Measurements from ENCODE around the gene HMG20B.
"Not testable (repeated sequence)": the region's sequence is repeated elsewhere in the genome, so short reads cannot be mapped to it uniquely, and the experiment has no call there.

The HMG20B gene

DNA sequence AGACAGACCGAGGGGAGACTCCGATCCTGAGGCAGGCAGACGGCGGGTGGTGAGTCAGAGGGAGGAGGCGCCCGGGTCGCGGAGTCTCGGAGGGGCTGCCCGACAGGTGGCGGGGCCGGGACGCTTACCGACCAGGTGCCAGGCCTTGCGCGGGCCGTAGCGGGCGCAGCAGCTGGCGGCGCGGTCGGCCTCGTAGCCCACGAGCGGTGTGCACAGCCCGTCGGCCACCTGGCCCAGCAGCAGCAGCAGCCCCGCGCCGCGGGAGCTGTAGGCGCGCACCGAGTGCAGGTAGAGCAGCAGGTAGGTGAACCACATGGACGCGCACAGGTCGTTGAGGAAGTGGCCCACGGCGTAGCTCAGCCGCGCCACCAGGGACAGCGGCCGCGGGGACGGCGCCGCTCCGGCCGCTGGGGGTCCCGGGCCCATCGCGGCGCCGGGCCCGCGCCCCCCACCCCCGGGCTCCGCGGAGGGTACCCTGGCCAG lies 15.7 kb upstream of the HMG20B start:
- DNase-seq (ENCODE audit: low spot score): peak; percentile 62

- peak; percentile 96 for DNase-seq (ENCODE audit: low spot score)
Observed at GRCh38 chr19:3557461-3558248, 15.1 kb upstream of the HMG20B start, which contains the start of gene MFSD12. TSS of gene MFSD12 (minus strand) at chr19:3557586. CDS start at chr19:3557403, 183 bp downstream.

DNA sequence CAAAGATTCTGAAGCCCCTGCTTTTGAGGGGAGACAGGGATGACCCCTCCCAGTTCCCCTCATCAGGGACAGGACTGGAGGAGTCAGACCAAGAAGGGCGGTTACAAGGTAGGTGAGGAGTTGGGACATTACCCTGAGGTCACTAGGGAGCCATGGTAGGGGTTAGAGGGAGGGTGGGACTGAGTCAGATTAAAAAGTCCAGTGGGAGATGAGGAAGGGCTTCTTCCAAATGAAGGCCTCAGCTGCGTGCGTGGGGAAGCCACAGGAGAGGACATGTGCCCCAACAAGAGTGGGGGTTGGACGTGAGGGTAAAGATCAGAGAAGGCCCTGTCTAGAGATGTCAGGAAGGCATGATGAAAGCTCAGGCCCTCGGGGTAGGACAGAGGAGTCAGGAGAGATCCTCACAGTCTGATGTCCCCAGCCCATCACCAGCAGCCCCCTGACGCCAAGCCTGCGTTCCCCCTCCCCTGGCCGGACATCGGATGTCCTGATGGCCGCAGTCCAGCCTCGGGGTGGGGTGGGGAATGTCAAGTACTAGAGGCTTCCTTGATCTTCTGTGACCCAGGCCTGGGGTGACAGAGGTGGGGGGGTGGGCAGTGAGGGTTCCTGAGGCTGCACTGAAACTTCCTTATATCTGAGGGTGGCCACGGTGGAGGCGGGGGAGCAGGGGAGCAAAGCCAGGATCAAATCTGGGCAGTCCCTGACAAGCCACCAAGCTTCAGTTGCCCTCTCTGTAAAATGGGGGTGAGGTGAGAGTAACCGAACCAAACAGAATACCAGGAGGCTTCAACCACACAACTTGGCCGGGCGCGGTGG lies 8.8 kb upstream of the HMG20B start:
- DNase-seq (ENCODE audit: low spot score): no peak

GRCh38 chr19:3565139-3565538 lies 7.6 kb upstream of the HMG20B start:
- DNase-seq (ENCODE audit: low spot score): no peak

GRCh38 chr19:3570042-3570441 lies 2.7 kb upstream of the HMG20B start:
- not testable (repeated sequence) for DNase-seq (ENCODE audit: low spot score)

DNA sequence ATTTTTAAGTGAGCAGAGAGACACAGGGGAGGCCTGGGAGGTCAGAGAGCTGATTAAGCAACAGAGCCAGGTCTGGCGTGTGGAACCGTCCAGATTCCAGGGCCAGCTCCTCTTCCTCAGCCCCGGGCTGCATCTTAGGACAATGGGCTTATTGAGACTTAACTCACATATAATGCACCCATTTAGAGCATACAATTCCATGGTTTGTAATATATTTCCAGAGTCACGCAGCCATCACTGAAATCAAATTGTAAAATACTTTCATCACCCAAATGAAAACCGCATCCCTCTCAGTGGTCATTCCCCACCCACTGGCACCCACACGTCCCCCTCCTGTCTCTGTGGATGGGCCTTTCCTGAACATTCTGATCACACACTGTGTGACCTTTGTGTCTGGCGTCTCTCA lies 2.1 kb upstream of the HMG20B start:
- DNase-seq (ENCODE audit: low spot score): no peak

- DNase-seq (ENCODE audit: low spot score): peak; percentile 100
Observed at GRCh38 chr19:3572132-3572854, 451 bp upstream of the HMG20B start.

DNA sequence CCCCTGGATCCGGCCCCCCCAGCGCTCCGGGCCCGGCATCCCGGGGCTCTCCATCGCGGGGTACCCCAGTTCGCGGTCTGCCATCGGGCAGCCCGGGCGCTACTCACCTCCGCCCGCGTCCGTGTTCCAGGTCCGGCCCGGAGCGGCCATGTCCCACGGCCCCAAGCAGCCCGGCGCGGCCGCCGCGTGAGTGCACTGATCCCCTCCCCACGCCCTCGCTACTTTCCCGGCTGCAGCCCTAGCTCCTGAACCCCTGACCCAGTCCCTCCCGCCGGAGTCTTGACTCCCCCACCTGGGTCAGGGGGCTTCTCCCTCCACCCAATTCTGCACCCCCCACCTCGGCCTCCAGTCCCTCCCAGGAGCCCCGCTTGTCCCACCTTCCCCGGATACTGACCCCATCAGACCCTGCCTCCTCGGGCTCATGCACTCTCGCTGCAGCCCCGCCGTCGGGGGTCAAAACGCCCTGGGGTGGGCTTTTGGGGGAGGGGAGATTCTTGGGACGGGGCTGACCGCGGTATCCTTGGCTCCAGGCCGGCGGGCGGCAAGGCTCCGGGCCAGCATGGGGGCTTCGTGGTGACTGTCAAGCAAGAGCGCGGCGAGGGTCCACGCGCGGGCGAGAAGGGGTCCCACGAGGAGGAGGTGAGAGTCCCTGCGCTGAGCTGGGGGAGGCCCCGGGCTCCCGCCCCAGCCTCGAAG lies 566 bp downstream of the HMG20B start:
- no peak for DNase-seq (ENCODE audit: low spot score)

- peak; percentile 99 for DNase-seq (ENCODE audit: low spot score)
Observed at GRCh38 chr19:3573858-3574637, 1.3 kb downstream of the HMG20B start.

DNA sequence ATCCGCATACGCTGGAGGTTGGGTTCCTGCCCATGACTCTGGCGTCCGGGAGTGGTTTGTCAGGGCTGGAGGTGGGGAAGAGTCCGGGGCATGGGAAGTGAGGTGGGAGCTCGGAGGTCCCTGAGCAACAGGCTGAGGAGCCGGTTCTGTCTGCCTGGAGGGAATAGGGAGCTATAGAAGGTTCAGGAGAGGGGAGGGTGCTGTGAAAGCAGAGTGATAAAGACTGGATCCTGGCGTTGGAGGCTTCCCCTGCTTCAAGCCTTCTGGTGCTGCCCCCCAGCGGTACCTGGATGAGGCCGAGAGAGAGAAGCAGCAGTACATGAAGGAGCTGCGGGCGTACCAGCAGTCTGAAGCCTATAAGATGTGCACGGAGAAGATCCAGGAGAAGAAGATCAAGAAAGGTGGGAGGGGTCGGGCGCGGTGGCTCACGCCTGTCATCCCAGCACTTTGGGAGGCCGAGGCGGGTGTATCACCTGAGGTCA lies 2.6 kb downstream of the HMG20B start:
- DNase-seq (ENCODE audit: low spot score): peak; percentile 59

DNA sequence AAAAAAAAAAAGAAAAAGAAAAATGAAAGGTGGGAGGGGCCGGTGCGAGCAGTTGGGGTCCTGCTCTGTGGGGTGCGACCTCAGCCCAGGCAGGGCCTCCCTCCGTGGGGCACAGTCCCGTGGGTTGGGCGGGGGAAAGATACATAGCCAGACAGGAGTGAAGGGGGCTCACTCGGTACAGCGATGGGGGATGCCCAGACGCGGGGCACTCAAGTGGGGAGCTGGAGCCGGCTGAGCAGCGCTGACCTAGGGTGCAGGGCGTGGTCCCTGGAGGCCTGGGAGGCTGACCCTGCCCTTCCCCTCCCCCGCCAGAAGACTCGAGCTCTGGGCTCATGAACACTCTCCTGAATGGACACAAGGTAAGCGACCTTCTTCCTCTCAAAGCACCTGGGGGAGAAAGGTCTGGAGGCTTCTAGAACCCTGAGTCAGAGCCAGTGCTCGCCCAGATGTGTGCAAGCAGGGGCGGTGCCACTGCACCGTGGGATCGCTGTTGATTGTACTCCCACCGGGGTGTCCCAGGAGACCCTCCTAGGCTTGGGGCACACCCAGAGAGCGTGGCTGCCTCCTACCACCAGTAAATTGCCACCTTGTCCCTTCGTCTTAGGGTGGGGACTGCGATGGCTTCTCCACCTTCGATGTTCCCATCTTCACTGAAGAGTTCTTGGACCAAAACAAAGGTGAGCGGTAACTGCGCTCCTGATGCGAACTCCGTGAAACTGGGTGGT lies 3.4 kb downstream of the HMG20B start:
- DNase-seq (ENCODE audit: low spot score): peak; percentile 49

DNA sequence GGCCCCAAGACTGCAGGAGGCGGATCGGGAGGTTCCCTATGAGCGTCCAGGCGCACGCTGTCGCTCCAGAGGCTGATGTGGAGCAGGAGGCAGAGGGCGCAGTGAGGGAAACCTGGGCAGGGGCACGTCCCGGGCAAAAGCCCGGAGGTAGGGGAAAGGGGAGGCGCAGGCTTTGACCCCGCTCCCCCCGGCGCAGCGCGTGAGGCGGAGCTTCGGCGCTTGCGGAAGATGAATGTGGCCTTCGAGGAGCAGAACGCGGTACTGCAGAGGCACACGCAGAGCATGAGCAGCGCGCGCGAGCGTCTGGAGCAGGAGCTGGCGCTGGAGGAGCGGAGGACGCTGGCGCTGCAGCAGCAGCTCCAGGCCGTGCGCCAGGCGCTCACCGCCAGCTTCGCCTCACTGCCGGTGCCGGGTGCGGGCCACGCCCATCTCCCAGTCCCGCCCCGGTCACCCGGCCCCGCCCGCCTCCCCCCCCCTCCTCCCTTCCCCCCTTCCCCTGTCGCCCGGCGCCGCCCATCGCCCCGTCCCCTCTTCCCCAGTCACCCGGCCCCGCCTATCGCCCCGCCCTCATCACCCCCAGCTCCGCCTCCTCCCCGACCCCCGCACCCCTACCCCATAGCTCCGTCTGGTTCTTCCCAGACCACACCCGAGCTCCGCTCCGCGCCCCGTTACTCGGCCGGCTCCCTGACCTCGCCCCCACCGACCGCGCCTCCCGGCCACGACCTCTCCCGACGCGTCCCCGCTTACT lies 4.1 kb downstream of the HMG20B start:
- DNase-seq (ENCODE audit: low spot score): peak; percentile 88

DNA sequence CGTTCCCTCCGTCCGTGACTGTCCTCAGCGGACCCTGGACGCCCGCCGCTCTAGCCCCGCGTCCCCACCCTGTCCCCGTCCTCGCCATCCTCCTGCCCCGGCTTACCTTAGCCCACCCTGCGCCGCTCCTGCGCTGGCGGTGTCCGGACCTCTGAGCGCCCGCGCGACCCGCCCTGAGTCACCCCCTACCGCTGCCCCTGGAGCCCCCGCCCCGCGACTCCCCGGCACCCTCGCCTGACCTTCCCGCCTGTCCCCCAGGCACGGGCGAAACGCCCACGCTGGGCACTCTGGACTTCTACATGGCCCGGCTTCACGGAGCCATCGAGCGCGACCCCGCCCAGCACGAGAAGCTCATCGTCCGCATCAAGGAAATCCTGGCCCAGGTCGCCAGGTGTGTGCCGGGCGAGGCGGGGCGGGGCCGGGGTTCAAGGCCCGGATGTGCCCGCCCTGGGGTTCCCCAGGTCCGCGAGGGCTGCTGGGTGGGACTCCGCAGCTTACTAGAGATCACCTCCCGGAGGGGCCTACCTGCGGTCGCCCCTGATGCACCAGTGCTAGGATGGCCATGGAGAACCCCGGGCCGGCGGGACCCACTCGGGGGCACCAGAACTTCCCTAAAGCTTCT lies 5.1 kb downstream of the HMG20B start:
- peak; percentile 53 for DNase-seq (ENCODE audit: low spot score)

DNA sequence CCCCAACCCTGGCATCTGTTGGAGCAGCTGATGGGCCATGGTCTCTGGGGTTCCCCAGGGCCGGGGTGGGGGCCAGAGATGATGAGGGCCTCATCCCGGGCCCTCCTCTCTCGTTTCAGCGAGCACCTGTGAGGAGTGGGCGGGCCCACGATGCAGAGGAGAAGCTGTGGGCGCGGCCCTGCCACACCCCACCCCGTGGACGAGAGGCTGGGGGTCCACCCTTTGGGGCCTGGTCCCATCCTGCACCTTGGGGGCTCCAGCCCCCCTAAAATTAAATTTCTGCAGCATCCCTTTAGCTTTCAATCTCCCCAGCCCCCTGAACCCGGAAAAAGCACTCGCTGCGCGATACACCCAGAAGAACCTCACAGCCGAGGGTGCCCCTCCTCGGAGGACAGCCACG lies 5.6 kb downstream of the HMG20B start:
- no peak for DNase-seq (ENCODE audit: low spot score)

DNA sequence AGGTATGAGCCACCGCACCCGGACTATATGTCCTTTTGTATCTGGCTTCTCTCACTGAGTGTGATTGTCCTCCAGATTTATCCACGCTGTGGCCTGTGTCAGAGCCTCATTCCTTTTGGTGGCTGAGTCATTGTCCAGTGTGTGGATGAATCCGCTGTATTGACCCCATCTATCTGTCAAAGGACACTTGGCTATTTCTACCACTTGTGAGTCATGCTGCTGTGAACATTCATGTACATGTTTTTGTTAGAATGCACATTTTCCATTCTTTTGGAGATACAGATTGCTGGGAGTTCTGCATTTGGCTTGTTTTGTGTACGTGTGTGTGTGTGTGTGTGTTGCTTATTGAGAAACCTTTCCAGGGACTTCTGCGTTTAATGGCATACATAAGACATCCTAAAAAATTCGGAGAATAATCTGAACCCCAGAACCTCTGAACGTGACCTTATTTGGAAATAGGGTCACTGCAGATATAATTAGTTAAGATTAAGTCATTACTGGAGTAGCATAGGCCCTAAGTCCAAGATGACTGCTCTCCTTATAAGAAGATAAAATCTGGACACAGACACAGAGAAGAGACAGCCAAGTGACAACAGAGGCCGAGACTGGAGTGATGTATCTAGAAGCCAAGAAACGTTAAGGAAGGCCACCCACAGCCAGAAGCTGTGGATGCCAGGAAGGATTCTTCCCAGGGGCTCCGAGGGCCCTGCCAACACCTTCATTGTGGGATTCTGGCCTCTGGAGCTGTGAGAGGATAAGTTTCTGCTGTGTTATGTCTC lies 7.6 kb downstream of the HMG20B start:
- no peak for DNase-seq (ENCODE audit: low spot score)

DNA sequence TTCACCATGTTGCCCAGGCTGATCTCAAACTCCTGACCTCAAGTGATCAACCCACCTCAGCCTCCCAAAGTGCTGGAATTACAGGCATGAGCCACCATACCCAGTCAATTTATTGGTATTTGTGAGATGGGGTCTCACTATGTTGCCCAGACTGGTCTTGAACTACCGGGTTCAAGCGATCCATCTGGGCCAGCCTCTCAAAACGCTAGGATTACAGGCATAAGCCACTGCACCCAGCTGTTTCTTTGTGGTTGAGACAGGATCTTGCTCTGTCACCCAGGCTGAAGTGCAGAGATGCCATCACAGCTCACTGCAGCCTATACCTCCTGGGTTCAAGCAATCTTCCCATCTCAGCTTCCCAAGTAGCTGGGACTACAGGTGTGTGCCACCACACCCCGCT lies 9.0 kb downstream of the HMG20B start:
- not testable (repeated sequence) for DNase-seq (ENCODE audit: low spot score)

GRCh38 chr19:3584036-3584802 lies 11.5 kb downstream of the HMG20B start:
- not testable (repeated sequence) for DNase-seq (ENCODE audit: low spot score)

Measured in ecto neural progenitor cell (in vitro differentiated cells).